Ascending aorta (tissue), 2 donors: ENCODE data around the gene CCDC77. TPM values are rescaled to one million over a fixed set of nuclear protein-coding genes. Genes with fewer than 3 reads are reported as not detected.
A peak's percentile ranks its signal among the peaks of the same experiment; 100 is the strongest.

ENCODE experiments used
- DNase-seq, 2 donors: peaks; one replicate each; pipeline ENCODE4 v3.0.0-alpha.2; 2019; ENCODE audit warnings: low spot score in 2 of 2
- H3K27ac ChIP-seq, 2 donors: fragments of 200-600 bp; sonication (generic); one replicate each; pipeline ENCODE4 v1.5.1; 2016 to 2017; ENCODE audit warnings: mild to moderate bottlenecking in 1 of 2
- H3K27me3 ChIP-seq: fragments of 200-600 bp; sonication (generic); one replicate; pipeline ENCODE4 v1.5.1; 2017
- H3K36me3 ChIP-seq, 2 donors: fragments of 200-600 bp; sonication (generic); one replicate each; pipeline ENCODE4 v1.5.1; 2016
- H3K4me1 ChIP-seq, 2 donors: fragments of 200-600 bp; sonication (generic); one replicate each; pipeline ENCODE4 v1.5.1; 2016 to 2017; ENCODE audit warnings: mild to moderate bottlenecking in 1 of 2
- H3K4me3 ChIP-seq, 2 donors: fragments of 200-600 bp; sonication (generic); one replicate each; pipeline ENCODE4 v1.5.1; 2016 to 2017; ENCODE audit warnings: mild to moderate bottlenecking in 1 of 2
- H3K9me3 ChIP-seq, 2 donors: fragments of 200-600 bp; sonication (generic); one replicate each; pipeline ENCODE4 v1.5.1; 2016
- CTCF ChIP-seq, 3 experiments: fragments of 200-600 bp in 2 of 3; fragments of 450-650 bp in 1 of 3; sonication (generic) in 2 of 3; IDR thresholded peaks; one replicate each; pipeline ENCODE4 v1.5.1; 2016 to 2019; ENCODE audit warnings: antibody characterized with exemption in 3 of 3, mild to moderate bottlenecking in 1 of 3, moderate library complexity in 1 of 3
- intact Hi-C: fragments of 100-400 bp; cut with DNase I; formaldehyde crosslinking; loops from one replicate; pipeline ENCODE4 v1.15.1; 2023
- total RNA-seq: library from RNA; depleted of rRNA; stranded (reverse); fragments of >200 nt; gene quantifications from one replicate; pipeline ENCODE4 v1.1.0, GENCODE V29; 2016

Gene CCDC77
- total RNA-seq, 1 donor from 2014 or later, result not detected

DNA sequence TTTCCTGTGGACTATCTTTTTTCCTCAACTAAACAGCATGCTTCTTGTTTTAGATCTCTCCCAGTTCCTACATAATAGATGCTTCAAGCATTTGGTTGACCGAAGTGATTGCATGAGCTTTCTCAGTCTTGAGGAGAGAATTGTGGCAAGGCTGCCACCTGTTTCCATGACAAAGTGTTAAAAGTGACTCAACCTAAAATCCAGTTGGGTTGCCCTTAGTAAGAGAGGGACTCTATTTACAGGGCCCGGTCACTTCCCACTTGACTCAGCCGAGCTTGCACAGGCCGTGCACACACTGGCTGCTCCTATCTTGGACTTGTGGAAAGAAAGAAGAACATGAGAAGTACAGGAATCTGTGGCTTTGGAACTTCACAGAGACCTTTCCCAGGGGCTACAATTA, 56.2 kb downstream of the CCDC77 start:
- Histone ChIP-seq H3K27me3 (no peaks in the 10 kb centered on the region), H3K9me3 (no peaks in the 10 kb centered on the region), H3K4me1 (peaks cover 5 to 7% of the 10 kb centered on the region in 2 donors), H3K27ac (peak overlapping the region in 1 of 2 donors; percentile 6), H3K36me3 (no peaks in the 10 kb centered on the region), H3K4me3 (no peak overlapping the region)
- intact Hi-C loops, result no loop called here
- no peak for DNase-seq
- no peak for TF ChIP-seq CTCF (IDR thresholded peaks at IDR 0.05)

GRCh38 chr12:459050-459429, 57.6 kb downstream of the CCDC77 start:
- Histone ChIP-seq H3K27ac (peak overlapping the region; percentile 81 to 90), H3K27me3 (no peaks in the 10 kb centered on the region), H3K36me3 (no peaks in the 10 kb centered on the region), H3K4me3 (peak overlapping the region; percentile 85 to 92), H3K9me3 (no peaks in the 10 kb centered on the region), H3K4me1 (peaks cover 5 to 9% of the 10 kb centered on the region in 2 donors)
- intact Hi-C loops, result no loop called here
- no peak for TF ChIP-seq CTCF (IDR thresholded peaks at IDR 0.05)
- DNase-seq, result no peak

DNA sequence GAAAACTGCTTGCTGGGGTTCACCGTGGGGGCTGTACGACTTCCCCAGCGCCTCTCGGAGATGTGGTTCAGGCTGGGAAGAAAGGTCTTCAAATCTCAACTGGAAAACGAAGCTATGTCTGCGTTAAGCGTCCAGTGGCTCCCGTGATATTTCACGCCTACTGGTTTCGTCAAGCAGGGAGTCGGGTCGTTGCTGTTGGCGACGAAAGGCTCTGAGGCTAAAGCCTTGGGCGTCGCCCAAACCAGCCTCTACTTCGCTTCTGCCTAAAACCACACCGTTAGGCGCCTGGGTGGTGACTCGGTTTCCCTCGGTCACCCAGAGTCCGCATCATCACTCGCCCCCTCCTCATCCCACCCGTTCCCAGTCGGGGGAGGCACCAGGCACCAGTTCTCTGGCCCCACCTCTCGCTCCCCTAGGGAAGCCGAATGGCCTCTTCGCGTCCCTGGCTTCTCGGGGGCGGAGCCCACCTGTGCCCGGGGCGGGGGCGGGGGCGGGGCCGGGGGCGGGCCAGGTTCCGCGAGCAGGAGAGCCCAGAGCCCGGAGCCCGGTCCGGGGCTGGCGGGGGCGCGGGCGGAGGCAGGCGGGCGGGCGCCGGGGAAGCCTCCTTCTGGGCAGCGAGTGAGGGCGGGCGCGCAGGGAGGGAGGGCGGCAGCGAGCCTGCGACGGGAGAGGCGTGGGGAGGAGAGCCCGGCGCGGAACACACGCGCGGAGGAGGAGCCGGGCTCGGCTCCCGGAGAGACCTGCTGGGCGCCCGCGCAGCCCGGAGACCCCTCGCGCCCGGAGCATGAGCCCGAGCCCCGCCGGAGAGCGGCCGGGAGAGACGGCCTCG, 58.2 kb downstream of the CCDC77 start, which contains the start of gene B4GALNT3:
TSS of gene B4GALNT3 (plus strand) at position 510 of the 829 bp plus-strand sequence. CDS start 438 bp downstream, outside the sequence.
- peak; percentile 23 to 86 for DNase-seq
- no peak for TF ChIP-seq CTCF (IDR thresholded peaks at IDR 0.05)
- Histone ChIP-seq H3K9me3 (no peaks in the 10 kb centered on the region), H3K27me3 (no peaks in the 10 kb centered on the region), H3K4me3 (peak within 1 kb of the TSS; percentile 85 to 92), H3K27ac (peak within 1 kb of the TSS; percentile 81 to 90), H3K4me1 (peaks cover 5 to 12% of the 10 kb centered on the region in 2 donors), H3K36me3 (no peaks in the 10 kb centered on the region)
- intact Hi-C loops, result loop anchor here (2.0 to 10.0 kb wide), 2 partner anchors 21 to 355 kb away; no protein-coding TSS in a partner anchor

DNA sequence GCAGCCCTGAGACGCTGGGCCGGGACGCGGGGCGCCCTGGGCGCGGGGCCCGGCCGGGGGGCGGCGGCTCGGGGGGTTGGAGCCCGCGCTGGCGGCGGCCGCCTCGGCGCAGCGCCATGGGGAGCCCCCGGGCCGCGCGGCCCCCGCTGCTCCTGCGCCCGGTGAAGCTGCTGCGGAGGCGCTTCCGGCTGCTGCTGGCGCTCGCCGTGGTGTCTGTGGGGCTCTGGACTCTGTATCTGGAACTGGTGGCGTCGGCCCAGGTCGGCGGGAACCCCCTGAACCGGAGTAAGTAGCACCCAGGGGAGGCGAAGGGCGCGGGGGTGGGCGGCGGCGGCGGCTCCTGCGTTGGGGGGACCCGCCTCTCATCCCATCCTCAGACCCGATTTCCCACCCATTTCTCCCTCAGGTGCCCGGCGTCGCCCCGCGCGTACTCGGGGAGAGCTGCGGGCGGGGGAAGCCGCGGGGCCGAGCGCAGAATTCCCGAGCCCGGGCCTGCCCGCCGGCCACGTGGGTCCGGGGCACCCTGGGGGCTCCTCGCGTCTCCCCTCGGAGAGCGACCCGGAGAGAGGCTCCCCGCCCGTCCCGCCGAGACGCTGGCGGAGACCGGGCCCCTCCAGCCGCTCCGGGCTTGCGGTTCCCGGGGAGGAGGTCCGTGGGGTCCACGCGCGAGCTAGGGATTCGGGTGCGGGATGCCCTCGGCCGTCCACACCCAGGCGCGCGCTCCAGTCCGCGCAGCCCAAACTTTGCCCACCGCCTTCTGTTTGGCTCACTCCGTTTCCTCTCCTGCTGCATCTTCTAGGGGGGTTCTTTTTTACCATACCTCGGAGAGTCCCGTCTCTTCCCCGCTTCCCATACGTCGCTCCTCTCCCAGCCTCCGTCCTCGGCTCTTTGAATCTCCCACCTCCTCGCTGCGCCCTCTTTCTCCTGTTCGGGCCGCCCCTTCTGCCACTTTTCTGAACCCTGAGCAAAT, 59.1 kb downstream of the CCDC77 start:
- DNase-seq, result peak in 1 of 2 donors; percentile 74
- no peak for TF ChIP-seq CTCF (IDR thresholded peaks at IDR 0.05)
- Histone ChIP-seq H3K9me3 (no peaks in the 10 kb centered on the region), H3K36me3 (no peaks in the 10 kb centered on the region), H3K4me1 (peaks cover 7 to 21% of the 10 kb centered on the region in 2 donors), H3K27me3 (no peaks in the 10 kb centered on the region), H3K4me3 (peak overlapping the region; percentile 85 to 92), H3K27ac (peak overlapping the region; percentile 81 to 90)
- intact Hi-C loops, result loop anchor here (2.0 to 10.0 kb wide), 2 partner anchors 20 to 354 kb away; no protein-coding TSS in a partner anchor

DNA sequence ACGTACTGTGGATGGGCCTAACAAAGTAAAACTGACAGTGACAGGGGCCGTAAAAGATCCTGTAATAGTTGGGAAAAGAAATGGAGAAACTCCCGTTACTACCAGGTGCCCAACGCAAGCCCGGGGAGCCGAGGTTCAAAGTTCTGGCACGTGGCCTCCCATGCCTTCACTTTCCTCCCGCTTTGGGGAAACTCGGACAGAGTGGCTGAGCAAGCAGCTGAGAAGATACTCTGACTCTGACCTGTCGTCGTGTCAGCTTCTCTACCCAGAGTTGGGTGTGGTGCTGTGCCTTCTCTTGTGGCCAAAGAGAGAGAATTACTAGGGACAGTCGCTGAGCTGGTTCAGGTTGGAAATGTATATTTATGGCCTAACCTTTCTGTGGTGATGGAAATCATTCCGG, 60.0 kb downstream of the CCDC77 start:
- Histone ChIP-seq H3K27me3 (no peaks in the 10 kb centered on the region), H3K27ac (peak overlapping the region; percentile 81 to 90), H3K9me3 (no peaks in the 10 kb centered on the region), H3K4me1 (peaks cover 7 to 28% of the 10 kb centered on the region in 2 donors), H3K4me3 (peak overlapping the region; percentile 85 to 92), H3K36me3 (no peaks in the 10 kb centered on the region)
- DNase-seq, result no peak
- no peak for TF ChIP-seq CTCF (IDR thresholded peaks at IDR 0.05)
- intact Hi-C loops, result loop anchor here (2.0 to 10.0 kb wide), 2 partner anchors 19 to 353 kb away; no protein-coding TSS in a partner anchor
